ENCODE data around the gene HGFAC. TPM values are rescaled to one million over a fixed set of nuclear protein-coding genes. Genes with fewer than 3 reads are reported as not detected.
A peak's percentile ranks its signal among the peaks of the same experiment; 100 is the strongest.

The HGFAC gene
- total and polyA plus RNA-seq, 2 of the 13 experiments (the other 11 are each of a cell fraction or from before 2014, with no cell fraction given) = 8.5 to 63.6 TPM

- no peak for TF ChIP-seq KDM4B (CRISPR knock-in tag; IDR thresholded peaks at IDR 0.05)
- TF ChIP-seq ETS1 (CRISPR knock-in tag; IDR thresholded peaks at IDR 0.05) = no peak
- TF ChIP-seq KLF12 (CRISPR knock-in tag; IDR thresholded peaks at IDR 0.05; ENCODE audit: borderline replicate concordance) = no peak
- no peak for TF ChIP-seq BORCS8-MEF2B (CRISPR knock-in tag; IDR thresholded peaks at IDR 0.05)
- TF ChIP-seq ZNF432 (CRISPR knock-in tag; IDR thresholded peaks at IDR 0.05; ENCODE audit: borderline replicate concordance) = no peak
- TF ChIP-seq BCLAF1 (IDR thresholded peaks at IDR 0.05) = no peak
- no peak for TF ChIP-seq KLF11 (CRISPR knock-in tag; IDR thresholded peaks at IDR 0.05)
- peak; percentile 95 for TF ChIP-seq CTCF (CRISPR knock-in tag; IDR thresholded peaks at IDR 0.05)
- TF ChIP-seq FOXP1 (IDR thresholded peaks at IDR 0.05) = no peak
- no peak for TF ChIP-seq FOXP1 (CRISPR knock-in tag; IDR thresholded peaks at IDR 0.05)
- no peak for TF ChIP-seq ZNF275 (CRISPR knock-in tag; IDR thresholded peaks at IDR 0.05; ENCODE audit: borderline replicate concordance)
- TF ChIP-seq MYPOP (CRISPR knock-in tag; IDR thresholded peaks at IDR 0.05) = 0 out of 2 replicates have a peak, but pooled peaks have one; percentile 46
- TF ChIP-seq ZNF549 (CRISPR knock-in tag; IDR thresholded peaks at IDR 0.05) = no peak
- TF ChIP-seq GABPB1 (CRISPR knock-in tag; IDR thresholded peaks at IDR 0.05) = no peak
- no peak for TF ChIP-seq KLF13 (CRISPR knock-in tag; IDR thresholded peaks at IDR 0.05)
- TF ChIP-seq NFATC3 (CRISPR knock-in tag; IDR thresholded peaks at IDR 0.05) = no peak
- no peak for TF ChIP-seq WIZ (CRISPR knock-in tag; IDR thresholded peaks at IDR 0.05)
- no peak for TF ChIP-seq ZNF660 (CRISPR knock-in tag; IDR thresholded peaks at IDR 0.05; ENCODE audit: borderline replicate concordance, low read depth)
- no peak for TF ChIP-seq RORA (CRISPR knock-in tag; IDR thresholded peaks at IDR 0.05)
- TF ChIP-seq ZNF737 (CRISPR knock-in tag; IDR thresholded peaks at IDR 0.05; ENCODE audit: borderline replicate concordance) = no peak
- no peak for TF ChIP-seq ATF4 (CRISPR knock-in tag; IDR thresholded peaks at IDR 0.05)
- 0 out of 2 replicates have a peak, but pooled peaks have one; percentile 40 for TF ChIP-seq ZNF501 (CRISPR knock-in tag; IDR thresholded peaks at IDR 0.05)
Observed at GRCh38 chr4:3480528-3481112, 38.9 kb downstream of the HGFAC start (continued).

Measured in HepG2 (cell line).